WI38 (cell line): Measurements from ENCODE around the gene PLEKHA7.
A peak's percentile ranks its signal among the peaks of the same experiment; 100 is the strongest.

Experiments
- H3K4me3 ChIP-seq: 2 replicates; pipeline ENCODE4 v1.5.1; 2011; ENCODE audit warnings: low read depth, mild to moderate bottlenecking, control low read depth, low read length
- TF ChIP-seq, protein P1 (sequence below): IDR thresholded peaks from 2 replicates; pipeline ENCODE4 v1.5.1; 2012; ENCODE audit warnings: low read depth, mild to moderate bottlenecking, control low read depth, low read length

PLEKHA7 gene

DNA sequence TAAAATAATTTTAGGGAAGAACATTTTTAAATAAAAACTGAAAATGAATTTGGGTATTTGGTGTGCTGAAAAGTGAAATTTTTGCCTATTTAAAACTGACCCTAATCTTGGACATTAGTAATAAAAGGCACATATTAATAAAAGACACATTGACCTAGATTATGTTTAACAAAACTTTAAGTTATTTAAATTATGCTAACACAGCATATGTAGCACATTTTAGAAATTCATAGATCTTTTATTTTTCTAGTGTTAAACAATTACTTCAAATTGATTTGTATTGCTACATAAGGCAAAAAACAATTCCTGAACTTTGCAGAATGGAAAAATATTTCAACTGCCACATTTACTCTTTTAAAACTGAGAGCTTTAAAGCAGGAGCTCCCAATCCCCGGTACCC is 265.1 kb downstream of the PLEKHA7 start:
- H3K4me3 ChIP-seq: no peak overlapping the region
- TF ChIP-seq, protein P1, sequence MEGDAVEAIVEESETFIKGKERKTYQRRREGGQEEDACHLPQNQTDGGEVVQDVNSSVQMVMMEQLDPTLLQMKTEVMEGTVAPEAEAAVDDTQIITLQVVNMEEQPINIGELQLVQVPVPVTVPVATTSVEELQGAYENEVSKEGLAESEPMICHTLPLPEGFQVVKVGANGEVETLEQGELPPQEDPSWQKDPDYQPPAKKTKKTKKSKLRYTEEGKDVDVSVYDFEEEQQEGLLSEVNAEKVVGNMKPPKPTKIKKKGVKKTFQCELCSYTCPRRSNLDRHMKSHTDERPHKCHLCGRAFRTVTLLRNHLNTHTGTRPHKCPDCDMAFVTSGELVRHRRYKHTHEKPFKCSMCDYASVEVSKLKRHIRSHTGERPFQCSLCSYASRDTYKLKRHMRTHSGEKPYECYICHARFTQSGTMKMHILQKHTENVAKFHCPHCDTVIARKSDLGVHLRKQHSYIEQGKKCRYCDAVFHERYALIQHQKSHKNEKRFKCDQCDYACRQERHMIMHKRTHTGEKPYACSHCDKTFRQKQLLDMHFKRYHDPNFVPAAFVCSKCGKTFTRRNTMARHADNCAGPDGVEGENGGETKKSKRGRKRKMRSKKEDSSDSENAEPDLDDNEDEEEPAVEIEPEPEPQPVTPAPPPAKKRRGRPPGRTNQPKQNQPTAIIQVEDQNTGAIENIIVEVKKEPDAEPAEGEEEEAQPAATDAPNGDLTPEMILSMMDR: no peak

GRCh38 chr11:16745950-16746605 is 268.1 kb downstream of the PLEKHA7 start:
- H3K4me3 ChIP-seq: no peak overlapping the region
- TF ChIP-seq, protein P1: no peak

DNA sequence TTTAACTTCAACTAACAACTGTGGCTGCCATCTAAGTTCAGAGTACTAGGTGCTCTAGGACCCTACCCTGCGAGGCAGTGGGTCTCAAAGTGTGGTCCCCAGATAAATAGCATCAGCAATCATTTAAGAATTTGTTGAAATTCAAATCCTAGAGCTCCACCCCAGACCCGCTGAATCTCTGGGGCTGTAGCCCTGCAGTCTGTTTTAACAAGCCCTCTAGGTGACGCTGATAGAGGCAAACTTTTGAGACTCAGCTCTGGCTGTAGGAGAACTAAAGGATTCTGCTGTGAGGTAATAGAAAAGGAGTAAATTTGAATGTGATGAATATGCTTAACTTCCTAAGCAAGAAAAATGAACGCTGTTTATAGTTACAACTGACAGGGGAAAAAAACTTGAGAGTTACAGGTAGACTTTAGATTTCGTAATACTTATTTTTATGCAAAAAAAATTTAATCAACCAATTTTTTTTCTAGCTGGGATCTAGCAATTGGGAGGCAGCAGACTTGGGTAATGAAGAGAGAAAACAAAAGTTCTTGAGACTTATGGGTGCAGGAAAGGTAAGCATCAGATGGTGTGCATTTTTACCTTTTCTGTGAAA is 270.0 kb downstream of the PLEKHA7 start:
- TF ChIP-seq, protein P1: no peak
- no peak overlapping the region for H3K4me3 ChIP-seq

- TF ChIP-seq, protein P1: no peak
- H3K4me3 ChIP-seq: no peak overlapping the region
Measured at GRCh38 chr11:16743478-16743877, 270.7 kb downstream of the PLEKHA7 start.

- no peak overlapping the region for H3K4me3 ChIP-seq
- TF ChIP-seq, protein P1: no peak
Measured at GRCh38 chr11:16741473-16741872, 272.7 kb downstream of the PLEKHA7 start.

DNA sequence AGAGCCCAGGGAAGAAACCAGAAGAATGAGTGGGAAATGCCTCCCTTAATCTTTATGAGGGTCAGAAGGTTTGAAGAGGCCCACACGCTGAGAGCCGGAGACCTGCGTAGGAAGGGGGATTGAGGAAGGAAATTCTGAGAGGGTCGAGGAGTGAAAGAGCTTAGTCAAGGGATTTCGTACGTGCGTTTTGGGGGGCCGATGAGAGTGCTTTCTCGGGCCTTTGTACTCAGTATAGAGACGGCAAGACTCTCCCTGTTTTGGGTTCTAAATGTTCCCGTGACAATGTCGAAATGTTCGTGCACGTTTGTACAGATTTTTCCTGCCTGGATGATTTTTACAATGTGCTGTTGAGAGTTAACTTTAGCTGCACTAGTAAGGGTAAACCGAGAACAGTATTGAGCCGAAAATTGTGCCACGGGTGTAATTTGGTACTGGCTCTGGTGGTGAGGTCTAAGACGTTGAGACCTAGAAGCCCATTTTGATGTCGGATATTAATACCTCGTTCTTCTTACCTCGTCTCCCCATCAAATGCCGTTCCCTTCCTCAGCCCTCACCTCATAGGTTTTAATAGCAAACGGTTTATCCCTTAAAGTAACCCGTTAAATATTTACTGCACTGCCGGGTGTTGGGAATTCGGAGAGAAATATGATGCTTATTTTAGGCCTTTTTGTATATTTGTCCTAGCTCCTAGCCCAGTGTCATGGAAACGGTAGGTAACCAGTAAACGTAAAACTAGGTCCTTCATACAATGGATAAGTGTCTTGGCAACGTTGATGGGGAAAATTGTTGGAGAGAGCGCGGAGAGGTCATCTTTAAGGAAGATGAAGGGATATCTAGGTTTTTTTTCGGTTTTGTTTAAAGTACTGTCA is 275.0 kb downstream of the PLEKHA7 start:
- H3K4me3 ChIP-seq: peak overlapping the region; percentile 92
- TF ChIP-seq, protein P1: no peak
